Brain microvascular endothelial cell (primary cell): ENCODE data around the gene PDGFC.

Experiments used
- DNase-seq: peaks from one replicate; pipeline ENCODE4 v3.0.0-alpha.2; 2020
- H3K27ac ChIP-seq: fragments of 250-450 bp; sonication (Bioruptor Pico); 2 replicates; pipeline ENCODE4 v1.5.1; 2020; ENCODE audit warnings: mild to moderate bottlenecking, moderate library complexity
- H3K27me3 ChIP-seq: fragments of 250-450 bp; sonication (Bioruptor Pico); replicated peaks from 2 replicates; pipeline ENCODE4 v1.5.1; 2020; ENCODE audit warnings: mild to moderate bottlenecking
- H3K36me3 ChIP-seq: fragments of 250-450 bp; sonication (Bioruptor Pico); replicated peaks from 2 replicates; pipeline ENCODE4 v1.5.1; 2020; ENCODE audit warnings: mild to moderate bottlenecking
- H3K4me3 ChIP-seq: 2 replicates; pipeline ENCODE4 v1.5.1; 2011; ENCODE audit warnings: low read depth, mild to moderate bottlenecking, control low read depth, low read length, moderate library complexity
- in situ Hi-C: cut with HindIII; loops from 2 replicates; pipeline ENCODE4 v1.10.0; 2017; ENCODE audit warnings: low sequenced_read_pairs, low pct_ligation_motif_present
- TF ChIP-seq, protein P1 (sequence below): IDR thresholded peaks from 2 replicates; pipeline ENCODE4 v1.5.1; 2011; ENCODE audit warnings: low read depth, mild to moderate bottlenecking, moderate library complexity, low read length, control low read depth, inconsistent platforms; ENCODE audit errors: missing control alignments

The PDGFC gene

DNA sequence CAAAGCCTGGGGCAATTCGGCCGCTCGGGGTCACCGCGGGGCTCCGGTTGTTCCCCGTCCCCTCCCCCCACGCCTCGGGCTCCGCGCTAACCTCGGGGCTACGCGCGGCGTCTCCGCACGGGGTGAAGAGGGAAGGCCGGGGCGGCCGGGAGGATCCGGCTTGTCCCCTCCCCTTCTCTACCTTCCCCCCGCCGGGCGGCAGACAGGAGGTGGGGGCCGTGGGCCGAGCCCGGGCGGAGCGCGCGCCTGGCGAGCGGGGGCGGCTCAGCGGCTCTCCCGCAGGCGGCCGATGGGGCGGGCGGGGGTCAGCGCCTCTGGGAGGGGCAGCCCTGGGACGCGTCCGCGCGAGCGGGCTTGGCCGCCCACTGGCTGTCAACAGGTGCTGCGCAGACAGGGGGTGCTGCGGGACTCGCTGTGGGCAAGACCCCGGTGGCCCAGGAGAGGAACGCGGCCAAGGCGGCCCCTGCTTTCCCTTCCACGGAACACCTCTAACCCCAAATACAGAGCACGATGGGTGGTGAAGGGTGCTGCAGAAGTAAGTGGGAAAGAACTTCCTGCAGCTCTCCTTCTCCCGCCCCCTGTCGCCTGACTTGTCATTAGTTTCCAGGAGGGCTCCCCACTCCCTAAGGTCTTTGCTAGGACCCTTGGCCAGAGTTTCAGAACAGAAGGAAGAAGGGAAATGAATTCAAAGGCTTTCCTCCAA lies at the start of gene PDGFC:
TSS of gene PDGFC (minus strand) at position 124 of the 703 bp plus-strand sequence. CDS start 896 bp downstream, outside the sequence.
- TF ChIP-seq, protein P1, sequence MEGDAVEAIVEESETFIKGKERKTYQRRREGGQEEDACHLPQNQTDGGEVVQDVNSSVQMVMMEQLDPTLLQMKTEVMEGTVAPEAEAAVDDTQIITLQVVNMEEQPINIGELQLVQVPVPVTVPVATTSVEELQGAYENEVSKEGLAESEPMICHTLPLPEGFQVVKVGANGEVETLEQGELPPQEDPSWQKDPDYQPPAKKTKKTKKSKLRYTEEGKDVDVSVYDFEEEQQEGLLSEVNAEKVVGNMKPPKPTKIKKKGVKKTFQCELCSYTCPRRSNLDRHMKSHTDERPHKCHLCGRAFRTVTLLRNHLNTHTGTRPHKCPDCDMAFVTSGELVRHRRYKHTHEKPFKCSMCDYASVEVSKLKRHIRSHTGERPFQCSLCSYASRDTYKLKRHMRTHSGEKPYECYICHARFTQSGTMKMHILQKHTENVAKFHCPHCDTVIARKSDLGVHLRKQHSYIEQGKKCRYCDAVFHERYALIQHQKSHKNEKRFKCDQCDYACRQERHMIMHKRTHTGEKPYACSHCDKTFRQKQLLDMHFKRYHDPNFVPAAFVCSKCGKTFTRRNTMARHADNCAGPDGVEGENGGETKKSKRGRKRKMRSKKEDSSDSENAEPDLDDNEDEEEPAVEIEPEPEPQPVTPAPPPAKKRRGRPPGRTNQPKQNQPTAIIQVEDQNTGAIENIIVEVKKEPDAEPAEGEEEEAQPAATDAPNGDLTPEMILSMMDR: peak; percentile 45
- peak within 1 kb of the TSS; percentile 87 for H3K27ac ChIP-seq
- peak; percentile 65 for DNase-seq
- H3K27me3 ChIP-seq: no peaks in the 10 kb centered on the region
- H3K4me3 ChIP-seq: peak within 1 kb of the TSS; percentile 92
- H3K36me3 ChIP-seq: no peaks in the 10 kb centered on the region
- in situ Hi-C loops: loop anchor here (25.0 kb wide), 1 partner anchor 185 kb away; no protein-coding TSS in a partner anchor

DNA sequence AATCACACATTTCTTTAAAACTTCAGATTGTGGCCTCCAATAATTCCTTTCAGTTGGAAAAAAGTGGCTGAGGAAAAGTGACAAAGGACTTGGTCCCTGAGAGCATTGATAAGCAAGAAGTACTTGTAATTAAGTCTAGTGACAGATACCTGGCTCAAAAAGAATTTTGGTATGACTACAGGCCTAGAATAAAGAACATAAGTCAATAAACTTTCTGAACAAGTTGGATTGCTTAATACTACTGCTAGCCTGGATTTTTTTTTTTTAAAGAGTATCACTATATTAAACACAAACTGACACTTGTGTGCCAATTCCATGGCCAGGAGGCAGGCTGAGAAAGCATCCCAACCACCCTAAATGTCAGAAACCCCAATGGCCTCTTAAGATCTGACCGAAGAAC lies 49.3 kb upstream of the PDGFC start:
- Histone ChIP-seq H3K27ac (no peak overlapping the region), H3K27me3 (no peaks in the 10 kb centered on the region), H3K4me3 (no peak overlapping the region), H3K36me3 (no peaks in the 10 kb centered on the region)
- TF ChIP-seq, protein P1: no peak
- DNase-seq: no peak
- in situ Hi-C loops: no loop called here

GRCh38 chr4:157018920-157019490 lies 47.4 kb upstream of the PDGFC start:
- no peaks in the 10 kb centered on the region for H3K36me3 ChIP-seq
- H3K27ac ChIP-seq: no peak overlapping the region
- TF ChIP-seq, protein P1: no peak
- in situ Hi-C loops: no loop called here
- no peak for DNase-seq
- H3K4me3 ChIP-seq: no peak overlapping the region
- H3K27me3 ChIP-seq: no peaks in the 10 kb centered on the region

DNA sequence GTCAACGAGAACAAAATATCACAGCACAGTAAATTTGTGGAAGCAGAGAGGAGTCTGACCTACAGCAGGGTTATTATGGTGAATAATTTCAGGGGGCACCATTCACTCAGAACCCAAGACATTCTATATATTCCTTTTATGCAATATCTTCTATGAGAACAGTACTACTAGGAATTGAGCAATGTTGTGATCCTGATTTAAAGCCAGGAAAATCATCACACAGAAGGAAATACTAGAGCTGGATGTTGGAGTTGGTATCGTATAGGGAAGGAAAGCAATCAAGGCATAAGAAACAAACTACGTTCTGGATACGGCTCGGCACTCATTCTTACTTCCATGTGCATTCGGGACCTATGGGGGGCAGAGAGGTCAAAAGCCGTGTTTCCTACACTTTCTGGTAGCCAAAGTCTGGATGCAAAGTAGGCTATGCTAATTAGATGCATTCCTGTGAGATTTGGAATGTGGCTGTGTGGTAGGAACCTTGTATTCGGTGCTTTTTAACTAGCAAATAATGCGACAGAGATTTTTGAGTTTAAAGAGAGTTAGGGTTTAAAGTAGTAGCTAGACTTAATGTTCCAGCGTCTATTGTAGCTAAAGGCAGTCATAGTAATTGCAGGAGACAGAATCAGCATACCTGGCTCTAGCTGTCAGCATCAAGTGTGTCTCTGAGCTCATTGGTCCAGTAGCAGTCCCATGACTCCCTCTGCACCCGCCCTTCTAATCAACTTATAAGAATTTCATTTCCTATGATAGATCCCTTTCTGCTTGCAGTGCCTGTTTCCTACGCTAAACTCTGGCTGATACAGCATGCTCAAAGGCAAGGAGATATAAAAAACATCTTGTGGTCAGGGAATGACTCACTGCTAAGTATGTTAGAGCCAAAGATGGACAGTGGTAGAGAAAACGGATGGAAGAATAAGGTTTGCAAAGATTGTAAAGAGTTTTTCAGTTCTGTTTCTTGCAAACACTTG lies 43.3 kb upstream of the PDGFC start:
- H3K4me3 ChIP-seq: no peak overlapping the region
- no peaks in the 10 kb centered on the region for H3K27me3 ChIP-seq
- in situ Hi-C loops: no loop called here
- H3K27ac ChIP-seq: no peak overlapping the region
- H3K36me3 ChIP-seq: no peaks in the 10 kb centered on the region
- peak; percentile 94 for DNase-seq
- TF ChIP-seq, protein P1: peak; percentile 36

GRCh38 chr4:157013656-157014055 lies 42.1 kb upstream of the PDGFC start:
- DNase-seq: peak; percentile 49
- no peaks in the 10 kb centered on the region for H3K36me3 ChIP-seq
- H3K27ac ChIP-seq: no peak overlapping the region
- in situ Hi-C loops: no loop called here
- H3K27me3 ChIP-seq: no peaks in the 10 kb centered on the region
- H3K4me3 ChIP-seq: no peak overlapping the region
- TF ChIP-seq, protein P1: no peak
